Esophagus (tissue), 2 donors: ENCODE measurements around the gene PGBD4. TPM values are rescaled to one million over a fixed set of nuclear protein-coding genes. Genes with fewer than 3 reads are reported as not detected.
"Not testable (repeated sequence)": the region's sequence is repeated elsewhere in the genome, so short reads cannot be mapped to it uniquely, and the experiment has no call there.

Experiments
- H3K27ac ChIP-seq, 2 donors: one replicate each; pipeline ENCODE4 v1.5.1; 2013; ENCODE audit warnings: low read depth in 2 of 2, mild to moderate bottlenecking in 2 of 2, inconsistent platforms in 1 of 2, low read length in 1 of 2, moderate library complexity in 1 of 2
- H3K27me3 ChIP-seq, 2 donors: one replicate each; pipeline ENCODE4 v1.6.1; 2013; ENCODE audit warnings: low read length in 2 of 2, control low read depth in 1 of 2, mild to moderate bottlenecking in 1 of 2; ENCODE audit not compliant: insufficient read depth in 2 of 2, control insufficient read depth in 1 of 2
- H3K36me3 ChIP-seq, 2 donors: one replicate each; pipeline ENCODE4 v1.6.1; 2013; ENCODE audit warnings: low read length in 1 of 2; ENCODE audit not compliant: control insufficient read depth in 2 of 2, insufficient read depth in 2 of 2
- H3K4me1 ChIP-seq, 2 donors: one replicate each; pipeline ENCODE4 v1.6.1; 2013; ENCODE audit warnings: low read length in 1 of 2; ENCODE audit not compliant: control insufficient read depth in 2 of 2, insufficient read depth in 2 of 2
- H3K4me3 ChIP-seq, 2 donors: one replicate each; pipeline ENCODE4 v1.5.1; 2013; ENCODE audit warnings: low read length in 2 of 2, mild to moderate bottlenecking in 2 of 2, low read depth in 1 of 2, moderate library complexity in 1 of 2
- H3K9me3 ChIP-seq, 2 donors: one replicate each; pipeline ENCODE4 v1.6.1; 2013; ENCODE audit warnings: mild to moderate bottlenecking in 2 of 2, low read depth in 1 of 2, low read length in 1 of 2, moderate library complexity in 1 of 2; ENCODE audit not compliant: control insufficient read depth in 2 of 2, insufficient read depth in 1 of 2
- WGBS, 2 donors: extraction: QIAGEN DNeasy Blood & Tissue Kit; methylation state at CpG; one replicate each; pipeline ENCODE4 v1.1.7; 2013; 5-methylcytosine and 5-hydroxymethylcytosine counted together
- polyA plus RNA-seq, 2 donors: library from polyadenylated mRNA; stranded (reverse); fragments of 200-250 nt; gene quantifications; one replicate each; pipeline ENCODE4 v1.2.3, GENCODE V29; 2013
- donor health status: healthy with polysubstance abuse.
- donor health status: Bipolar disorder and iron deficiency.

The PGBD4 gene
- polyA plus RNA-seq, 2 donors: 0.49 to 0.71 TPM

DNA sequence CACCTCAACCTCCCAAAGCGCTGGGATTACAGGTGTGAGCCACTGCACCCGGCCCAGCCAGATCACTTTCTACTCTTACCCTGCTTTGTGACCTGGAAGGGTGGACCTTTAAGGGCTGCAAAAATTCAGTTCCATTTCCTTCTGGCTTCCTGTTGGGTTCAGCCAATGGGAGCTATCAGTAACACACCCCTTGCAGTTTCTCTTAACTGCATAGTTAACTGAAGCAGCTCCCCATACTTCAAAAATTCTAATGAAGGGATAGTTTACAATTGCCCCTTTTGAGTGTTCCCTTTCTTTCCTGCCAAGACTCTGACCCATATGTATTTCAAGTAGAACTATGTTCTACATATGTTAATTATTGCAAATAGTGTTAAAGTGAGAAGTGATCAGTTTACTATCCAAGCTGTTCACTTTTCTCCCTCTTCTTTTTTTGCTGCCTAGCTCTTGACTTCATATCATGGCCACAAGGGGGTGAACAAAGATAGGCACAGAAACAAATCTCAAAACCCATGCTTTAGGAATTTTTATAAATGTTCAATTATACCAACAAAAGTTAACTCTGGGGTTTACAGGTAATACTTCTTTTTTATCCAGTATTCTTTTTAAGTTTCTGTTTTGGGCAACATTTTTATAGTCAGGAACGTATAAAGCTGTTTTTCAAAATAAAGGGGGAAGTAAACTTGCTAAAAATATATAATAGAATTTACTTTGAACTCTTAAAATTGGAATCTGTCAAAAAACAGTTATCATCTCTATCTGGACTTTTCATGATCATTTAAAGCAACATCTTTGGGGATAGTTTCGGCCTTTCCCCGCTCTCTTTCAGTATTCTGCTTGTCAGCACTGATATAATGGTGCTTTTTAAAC lies 8.1 kb downstream of the PGBD4 start:
- no peaks in the 10 kb centered on the region for H3K36me3 ChIP-seq
- H3K4me1 ChIP-seq: no peaks in the 10 kb centered on the region
- no peaks in the 10 kb centered on the region for H3K27me3 ChIP-seq
- no peak overlapping the region for H3K4me3 ChIP-seq
- no peaks in the 10 kb centered on the region for H3K9me3 ChIP-seq
- WGBS, 2 donors: 68 to 76% methylated on average over 5 of the region's 5 CpGs
- H3K27ac ChIP-seq: no peak overlapping the region

DNA sequence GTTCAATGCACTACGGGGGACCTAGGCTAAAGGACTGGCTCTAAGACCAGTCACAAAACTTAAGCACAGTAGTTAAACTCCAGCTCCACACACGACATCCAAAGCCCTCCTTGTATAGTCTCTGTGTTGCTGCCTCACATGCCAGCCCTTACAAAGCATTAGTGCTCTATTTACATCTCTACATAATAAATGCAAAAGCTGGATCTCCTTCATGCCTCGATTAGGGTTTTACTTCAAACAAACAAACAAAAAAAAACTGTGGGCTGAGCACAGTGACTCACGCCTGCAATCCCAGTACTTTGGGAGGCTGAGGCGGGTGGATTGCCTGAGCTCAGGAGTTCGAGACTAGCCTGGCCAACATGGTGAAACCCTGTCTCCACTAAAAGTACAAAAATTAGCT lies 9.6 kb downstream of the PGBD4 start:
- Histone ChIP-seq H3K4me3 (no peak overlapping the region), H3K27ac (no peak overlapping the region), H3K36me3 (no peaks in the 10 kb centered on the region), H3K9me3 (no peaks in the 10 kb centered on the region), H3K4me1 (no peaks in the 10 kb centered on the region), H3K27me3 (no peaks in the 10 kb centered on the region)
- WGBS, 2 donors: 62 to 66% methylated on average over 6 of the region's 6 CpGs

DNA sequence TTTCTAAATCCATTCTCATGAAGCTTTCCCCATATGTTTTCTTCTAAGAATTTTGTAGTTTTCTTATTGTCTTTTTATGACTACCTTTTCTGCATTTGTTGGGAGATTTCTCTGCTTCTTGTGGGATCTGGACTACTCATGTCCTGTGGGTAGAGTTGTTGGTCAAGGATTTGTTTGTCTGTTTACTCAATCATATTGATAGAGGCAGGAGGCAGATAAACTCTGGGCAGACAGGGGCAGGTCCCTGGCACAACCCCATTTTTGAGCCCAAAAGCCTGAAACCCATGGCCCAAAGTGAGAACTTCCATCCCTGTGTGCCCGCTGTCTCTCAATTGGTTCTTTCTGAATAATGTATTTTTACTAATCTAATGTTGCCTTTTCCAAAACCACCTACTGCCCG lies 12.3 kb downstream of the PGBD4 start:
- no peaks in the 10 kb centered on the region for H3K9me3 ChIP-seq
- no peaks in the 10 kb centered on the region for H3K36me3 ChIP-seq
- H3K27ac ChIP-seq: no peak overlapping the region
- no peak overlapping the region for H3K4me3 ChIP-seq
- no peaks in the 10 kb centered on the region for H3K4me1 ChIP-seq
- no peaks in the 10 kb centered on the region for H3K27me3 ChIP-seq
- 46 to 48% methylated on average over 2 of the region's 2 CpGs for WGBS, 2 donors

DNA sequence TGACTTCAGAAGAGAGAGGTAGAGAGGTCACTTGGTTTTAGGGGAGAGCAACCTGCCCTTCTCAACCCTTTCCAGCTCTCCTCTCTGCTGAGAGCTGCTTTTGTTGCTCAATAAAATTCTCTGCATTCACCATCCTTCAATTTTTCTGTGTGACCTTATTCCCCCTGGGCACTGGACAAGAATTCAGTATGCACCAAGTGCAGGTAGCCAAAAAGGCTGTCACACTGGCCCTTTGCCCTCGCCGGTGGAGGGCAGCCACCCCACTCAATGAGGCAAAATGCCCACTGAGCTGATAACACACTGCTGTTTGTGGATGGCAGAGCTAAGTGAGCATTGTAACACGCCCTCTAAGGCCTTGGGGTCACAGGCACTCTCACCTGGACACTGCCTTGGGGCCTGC lies 12.9 kb downstream of the PGBD4 start:
- Histone ChIP-seq H3K4me3 (no peak overlapping the region), H3K9me3 (no peaks in the 10 kb centered on the region), H3K27ac (no peak overlapping the region), H3K4me1 (no peaks in the 10 kb centered on the region), H3K36me3 (no peaks in the 10 kb centered on the region), H3K27me3 (no peaks in the 10 kb centered on the region)
- 85 to 88% methylated on average over 3 of the region's 3 CpGs for WGBS, 2 donors

DNA sequence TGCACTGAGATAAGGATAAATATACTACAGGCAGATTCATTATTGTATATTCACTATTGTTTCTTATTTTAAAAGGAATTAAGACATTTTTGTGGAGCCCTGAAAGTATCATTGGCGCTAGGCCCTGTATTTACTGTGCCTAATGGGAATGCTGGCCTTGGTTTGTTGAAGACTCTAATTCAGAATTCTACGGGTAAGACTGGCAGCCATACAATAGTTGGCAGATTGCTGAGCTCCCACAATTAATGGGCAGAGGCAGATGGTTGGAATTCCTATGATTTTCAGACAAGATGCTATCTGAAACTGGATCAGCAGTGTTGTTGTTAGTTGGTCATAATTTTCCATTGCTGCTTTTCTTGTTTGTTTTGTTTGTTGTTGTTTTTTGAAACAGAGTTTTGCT lies 14.7 kb downstream of the PGBD4 start:
- Histone ChIP-seq H3K36me3 (no peaks in the 10 kb centered on the region), H3K4me1 (no peaks in the 10 kb centered on the region), H3K27me3 (no peaks in the 10 kb centered on the region), H3K27ac (no peak overlapping the region), H3K9me3 (no peaks in the 10 kb centered on the region), H3K4me3 (no peak overlapping the region)
- WGBS, 2 donors: 69% methylated on average over 2 of the region's 2 CpGs

DNA sequence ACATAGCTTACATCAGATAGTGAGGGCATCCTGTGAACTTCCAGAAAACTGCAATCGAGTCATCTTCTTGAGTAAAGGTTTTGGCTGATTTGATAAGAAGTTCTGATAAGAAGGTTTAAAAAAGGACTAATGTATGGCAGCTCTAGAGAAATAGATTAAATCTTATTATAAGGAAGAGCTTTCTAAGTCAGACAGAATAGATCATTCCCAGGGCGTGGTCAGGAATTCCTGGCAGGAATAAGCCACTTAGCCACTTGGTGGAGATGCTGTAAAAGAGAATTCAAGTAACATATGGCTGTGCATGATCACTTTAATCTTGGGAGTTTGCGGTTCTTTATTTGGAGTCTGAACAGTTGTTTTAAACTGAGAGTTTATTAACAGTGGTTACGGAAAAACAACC lies 17.4 kb downstream of the PGBD4 start:
- no peaks in the 10 kb centered on the region for H3K27me3 ChIP-seq
- no peaks in the 10 kb centered on the region for H3K4me1 ChIP-seq
- WGBS, 2 donors: 72 to 74% methylated on average over 4 of the region's 4 CpGs
- no peak overlapping the region for H3K27ac ChIP-seq
- H3K4me3 ChIP-seq: no peak overlapping the region
- no peaks in the 10 kb centered on the region for H3K9me3 ChIP-seq
- H3K36me3 ChIP-seq: no peaks in the 10 kb centered on the region

DNA sequence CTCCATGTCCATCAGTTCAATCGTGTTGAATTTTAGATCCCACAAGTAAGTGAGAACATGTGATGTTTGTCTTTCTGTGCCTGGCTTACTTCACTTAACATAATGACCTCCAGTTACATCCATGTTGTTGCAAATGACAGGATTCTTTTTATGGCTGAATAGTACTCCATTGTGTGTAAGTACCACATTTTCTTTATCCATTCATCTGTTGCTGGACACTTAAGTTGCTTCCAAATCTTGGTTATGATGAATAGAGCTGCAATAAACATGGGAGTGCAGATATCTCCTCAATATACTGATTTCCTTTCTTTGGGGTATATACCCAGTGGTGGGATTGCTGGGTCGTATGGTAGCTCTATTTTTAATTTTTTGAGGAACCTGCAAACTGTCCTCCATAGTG lies 18.5 kb downstream of the PGBD4 start:
- not testable (repeated sequence) for H3K9me3 ChIP-seq, H3K27me3 ChIP-seq, H3K4me1 ChIP-seq, H3K36me3 ChIP-seq, H3K27ac ChIP-seq, H3K4me3 ChIP-seq
- 68 to 71% methylated on average over 2 of the region's 2 CpGs for WGBS, 2 donors

DNA sequence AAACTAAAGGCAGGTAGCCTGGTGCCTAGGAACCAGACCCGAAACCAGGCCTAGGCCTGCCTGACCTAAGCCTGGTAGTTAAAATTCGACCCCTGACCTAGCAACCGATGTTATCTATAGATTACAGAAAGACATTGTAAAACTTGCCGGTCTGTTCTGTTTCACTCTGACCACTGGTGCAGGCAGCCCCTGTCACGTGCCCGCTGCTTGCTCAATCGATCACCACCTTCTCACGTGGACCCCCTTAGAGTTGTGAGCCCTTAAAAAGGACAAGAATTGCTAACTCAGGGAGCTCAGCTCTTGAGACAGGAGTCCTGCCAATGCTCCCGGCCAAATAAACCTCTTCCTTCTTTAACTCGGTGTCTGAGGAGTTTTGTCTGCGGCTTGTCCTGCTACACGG lies 19.9 kb downstream of the PGBD4 start:
- not testable (repeated sequence) for H3K9me3 ChIP-seq, H3K27me3 ChIP-seq, H3K27ac ChIP-seq, H3K36me3 ChIP-seq, H3K4me3 ChIP-seq, H3K4me1 ChIP-seq
- 86 to 91% methylated on average over 12 of the region's 12 CpGs for WGBS, 2 donors

DNA sequence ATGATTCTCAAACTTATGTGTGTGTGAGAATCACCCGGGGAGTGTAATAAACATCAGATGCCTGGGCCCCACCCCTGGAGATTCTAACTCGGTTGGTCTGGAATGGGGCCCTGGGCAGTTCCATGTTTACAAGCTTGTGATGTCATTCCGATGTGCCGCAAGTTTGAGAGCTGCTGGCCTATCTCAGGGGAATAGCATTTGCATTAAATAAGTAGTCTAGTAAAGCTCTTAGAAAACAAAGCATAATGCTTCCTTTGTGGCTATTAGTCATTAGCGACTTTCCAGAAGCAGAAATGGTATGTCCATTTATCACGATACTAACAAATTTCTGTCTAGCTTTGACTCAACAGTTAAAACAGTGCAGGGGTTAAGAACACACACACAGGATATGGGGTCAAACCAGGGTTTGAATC lies 20.9 kb downstream of the PGBD4 start:
- H3K9me3 ChIP-seq: no peaks in the 10 kb centered on the region
- H3K36me3 ChIP-seq: no peaks in the 10 kb centered on the region
- no peaks in the 10 kb centered on the region for H3K4me1 ChIP-seq
- H3K4me3 ChIP-seq: no peak overlapping the region
- H3K27me3 ChIP-seq: no peaks in the 10 kb centered on the region
- no peak overlapping the region for H3K27ac ChIP-seq
- 51 to 54% methylated on average over 6 of the region's 6 CpGs for WGBS, 2 donors

DNA sequence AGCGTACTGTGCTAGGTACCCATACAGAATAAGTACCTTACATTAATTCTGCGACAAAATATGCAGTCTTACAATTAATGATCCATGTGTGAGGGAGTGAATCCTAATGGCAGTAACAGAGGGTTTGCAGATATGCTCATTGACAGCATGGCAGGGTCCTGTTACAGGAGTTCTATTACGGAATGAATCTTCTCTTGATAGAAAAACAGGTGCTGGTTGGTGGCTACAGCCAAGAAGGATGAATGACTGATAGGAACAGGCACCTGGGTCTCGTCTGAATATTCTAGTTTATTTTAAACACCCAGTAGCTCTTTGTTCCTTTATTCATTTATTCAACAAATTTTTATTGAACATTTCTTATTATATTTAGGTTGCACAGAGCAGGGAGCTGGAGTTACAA lies 22.8 kb downstream of the PGBD4 start:
- no peaks in the 10 kb centered on the region for H3K9me3 ChIP-seq
- WGBS, 2 donors: 76 to 77% methylated on average over 4 of the region's 4 CpGs
- H3K27me3 ChIP-seq: no peaks in the 10 kb centered on the region
- H3K27ac ChIP-seq: no peak overlapping the region
- no peaks in the 10 kb centered on the region for H3K36me3 ChIP-seq
- no peak overlapping the region for H3K4me3 ChIP-seq
- H3K4me1 ChIP-seq: no peaks in the 10 kb centered on the region
